D721Med (cell line): ENCODE measurements around the gene KRT24.

Experiments used
- DNase-seq: peaks from one replicate; pipeline ENCODE4 v3.0.0; 2011; ENCODE audit warnings: low spot score; ENCODE audit not compliant: insufficient read length
- FAIRE-seq: peaks from 2 replicates; lab custom pipeline; 2011; peaks lifted over from hg19 to GRCh38; lab: Jason Lieb, UNC
- TF ChIP-seq, protein P1 (sequence below): IDR thresholded peaks from 2 replicates; pipeline ENCODE4 v1.5.1; 2012; ENCODE audit warnings: mild to moderate bottlenecking, control low read depth; ENCODE audit not compliant: insufficient read depth; ENCODE audit errors: missing control alignments

KRT24 gene

DNA sequence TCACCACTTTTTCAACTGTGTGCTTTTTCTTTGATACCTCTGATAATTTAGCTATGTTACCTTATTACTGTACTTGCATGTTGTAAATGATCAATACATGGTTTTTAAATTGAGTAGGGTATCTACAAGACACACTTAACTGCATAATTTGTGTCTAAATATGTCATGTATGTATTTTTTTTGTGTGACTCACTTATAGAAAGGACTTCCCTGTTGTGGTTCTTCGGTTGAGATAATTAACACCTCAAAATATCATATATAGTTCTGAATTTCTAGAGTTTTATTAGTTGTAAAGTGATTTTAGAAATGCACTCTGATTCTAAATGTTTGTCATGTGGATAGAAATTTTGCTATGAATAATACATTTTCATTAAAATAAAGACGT, 24.0 kb downstream of the KRT24 start:
- FAIRE-seq (no peak), DNase-seq (no peak)
- TF ChIP-seq, protein P1, sequence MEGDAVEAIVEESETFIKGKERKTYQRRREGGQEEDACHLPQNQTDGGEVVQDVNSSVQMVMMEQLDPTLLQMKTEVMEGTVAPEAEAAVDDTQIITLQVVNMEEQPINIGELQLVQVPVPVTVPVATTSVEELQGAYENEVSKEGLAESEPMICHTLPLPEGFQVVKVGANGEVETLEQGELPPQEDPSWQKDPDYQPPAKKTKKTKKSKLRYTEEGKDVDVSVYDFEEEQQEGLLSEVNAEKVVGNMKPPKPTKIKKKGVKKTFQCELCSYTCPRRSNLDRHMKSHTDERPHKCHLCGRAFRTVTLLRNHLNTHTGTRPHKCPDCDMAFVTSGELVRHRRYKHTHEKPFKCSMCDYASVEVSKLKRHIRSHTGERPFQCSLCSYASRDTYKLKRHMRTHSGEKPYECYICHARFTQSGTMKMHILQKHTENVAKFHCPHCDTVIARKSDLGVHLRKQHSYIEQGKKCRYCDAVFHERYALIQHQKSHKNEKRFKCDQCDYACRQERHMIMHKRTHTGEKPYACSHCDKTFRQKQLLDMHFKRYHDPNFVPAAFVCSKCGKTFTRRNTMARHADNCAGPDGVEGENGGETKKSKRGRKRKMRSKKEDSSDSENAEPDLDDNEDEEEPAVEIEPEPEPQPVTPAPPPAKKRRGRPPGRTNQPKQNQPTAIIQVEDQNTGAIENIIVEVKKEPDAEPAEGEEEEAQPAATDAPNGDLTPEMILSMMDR: no peak

DNA sequence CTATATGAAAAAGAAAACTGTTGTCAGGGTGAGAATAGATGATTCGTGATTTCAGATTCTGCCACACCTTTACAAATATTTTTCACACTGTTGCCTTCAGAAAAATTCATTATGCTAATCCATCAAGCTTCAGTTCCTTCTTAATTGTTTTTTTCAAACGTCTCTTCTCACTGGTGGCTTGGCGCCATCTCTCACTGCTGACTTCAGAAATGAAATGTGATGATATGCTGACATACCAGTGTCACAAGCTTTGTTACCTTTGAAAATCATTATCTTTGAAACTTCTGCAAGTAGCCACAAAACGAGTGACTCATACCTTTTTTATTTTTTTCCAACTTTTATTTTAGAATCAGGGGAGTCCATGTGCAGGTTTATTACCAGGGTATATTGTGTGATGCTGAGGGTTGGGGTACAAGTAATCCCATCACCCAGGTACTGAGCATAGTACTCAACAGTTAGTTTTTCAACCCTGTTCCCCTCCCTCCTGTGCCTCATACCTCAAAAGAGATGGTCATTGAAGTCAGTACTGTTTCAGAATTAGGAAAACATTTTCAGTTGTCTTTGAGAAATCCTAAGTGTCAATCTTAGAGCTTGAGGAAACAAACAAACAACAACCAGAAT, 24.5 kb downstream of the KRT24 start:
- TF ChIP-seq, protein P1: no peak
- FAIRE-seq (no peak), DNase-seq (no peak)

DNA sequence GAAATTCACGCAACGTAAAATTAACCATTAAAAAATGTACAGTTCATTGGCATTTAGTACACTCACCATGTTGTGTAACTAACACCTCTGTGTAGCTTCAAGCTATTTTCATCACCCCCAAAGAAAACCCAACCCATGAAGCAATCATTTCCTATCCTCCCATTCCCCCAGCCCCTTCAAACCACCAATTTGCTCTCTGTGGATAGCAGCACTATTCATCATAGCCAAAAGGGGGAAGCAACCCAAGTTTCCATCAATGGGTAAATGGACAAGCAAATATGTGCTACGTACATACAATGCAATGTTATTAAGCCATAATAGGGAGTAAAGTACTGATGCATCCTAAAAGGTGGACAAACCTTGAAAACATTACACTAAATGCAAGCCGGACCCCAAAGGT, 27.6 kb downstream of the KRT24 start:
- TF ChIP-seq, protein P1: no peak
- FAIRE-seq: no peak
- no peak for DNase-seq

DNA sequence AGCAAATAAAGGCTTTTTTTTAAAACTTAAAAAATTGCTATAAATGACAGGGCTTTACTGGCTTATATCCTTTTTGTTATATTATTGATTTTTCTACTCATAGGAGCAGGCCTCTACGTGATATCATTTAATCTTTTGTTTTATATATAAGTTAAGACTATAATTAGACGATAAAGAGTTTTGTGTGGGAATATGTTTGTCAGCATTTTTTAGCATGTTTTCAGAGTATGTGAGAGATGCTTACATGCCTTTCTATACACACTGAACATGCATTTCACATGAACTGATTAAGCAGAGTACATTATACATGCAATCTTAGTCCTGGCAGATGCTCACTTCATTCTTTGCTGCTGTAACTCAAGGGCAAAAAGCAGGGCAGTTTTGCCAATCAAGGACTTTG, 30.9 kb downstream of the KRT24 start:
- DNase-seq: no peak
- FAIRE-seq: no peak
- TF ChIP-seq, protein P1: no peak

DNA sequence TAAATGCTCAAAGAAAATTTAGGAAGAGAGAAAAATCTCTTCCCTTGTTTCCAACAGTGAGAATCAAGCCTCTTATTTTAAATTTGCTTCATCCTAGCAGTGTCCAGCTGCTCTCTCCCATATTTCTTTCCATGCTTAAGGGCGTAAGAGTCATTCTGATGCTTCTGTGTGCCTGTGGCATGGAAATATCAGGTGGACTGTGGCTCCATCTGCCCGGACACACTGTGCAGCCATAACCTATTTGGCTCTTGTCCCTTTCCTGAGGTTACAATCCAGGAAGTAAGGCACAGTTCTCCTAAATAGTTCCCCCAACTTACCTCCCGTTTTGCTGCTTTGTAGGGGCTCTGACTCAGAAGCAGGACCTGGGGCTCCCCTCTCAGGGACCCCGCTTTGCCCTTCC, 32.3 kb downstream of the KRT24 start:
- FAIRE-seq (no peak), DNase-seq (no peak)
- TF ChIP-seq, protein P1: no peak

DNA sequence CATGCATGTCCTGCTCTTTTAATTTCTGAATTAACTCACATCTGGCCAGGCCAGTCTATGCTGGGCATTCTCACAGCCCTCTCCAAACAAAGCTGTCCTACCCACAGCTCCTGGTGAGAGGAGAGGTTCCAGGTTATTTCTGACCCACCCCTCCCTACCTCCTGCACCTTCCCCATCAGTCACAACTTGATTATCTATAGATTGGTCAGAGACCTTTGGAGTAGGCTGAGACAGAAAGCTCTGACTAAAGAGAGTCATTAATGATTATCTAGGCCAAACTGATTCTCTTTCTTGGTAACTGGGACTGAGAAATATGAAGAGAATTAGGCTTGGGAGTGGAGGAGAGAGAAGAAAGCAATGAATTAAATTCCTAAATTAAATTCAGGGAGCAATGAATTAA, 37.2 kb downstream of the KRT24 start:
- FAIRE-seq: no peak
- TF ChIP-seq, protein P1: no peak
- DNase-seq: no peak

DNA sequence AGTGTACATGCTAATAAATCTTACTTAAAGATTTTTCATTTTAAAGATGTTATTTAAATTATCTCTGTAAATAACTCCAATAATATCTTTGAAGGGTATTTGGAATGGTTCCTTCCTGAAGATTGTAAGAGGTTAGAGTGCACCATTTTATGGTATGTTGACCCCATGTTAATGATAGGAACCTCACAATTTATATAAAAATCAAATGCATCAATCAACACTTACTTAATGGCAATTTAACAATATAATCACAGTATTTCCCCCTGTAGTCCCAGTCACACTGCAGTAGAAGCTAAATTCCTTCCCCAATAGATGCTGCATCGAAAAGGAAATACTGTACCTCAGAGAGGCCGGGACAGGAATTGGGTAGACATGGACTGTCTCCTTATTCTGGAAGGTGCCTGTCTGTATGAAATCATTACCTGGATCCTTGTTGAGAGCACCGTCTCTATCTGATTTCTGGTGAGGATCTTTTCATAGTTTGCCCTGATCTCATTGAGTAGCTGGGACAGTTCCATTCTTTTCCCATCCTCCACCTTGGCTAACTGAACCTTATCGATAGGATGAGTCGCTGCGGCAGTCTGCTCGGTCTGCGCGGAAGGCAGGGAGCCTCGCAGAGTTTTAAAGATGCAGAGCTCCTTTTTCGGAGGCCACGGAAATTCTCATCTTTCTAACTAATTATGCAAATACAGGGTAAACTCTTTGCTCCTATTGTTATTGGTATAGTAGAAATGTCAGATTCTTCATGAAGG, 38.8 kb downstream of the KRT24 start, which contains the start of gene KRT222:
TSS of gene KRT222 (minus strand) at position 596 of the 752 bp plus-strand sequence. CDS start at position 518, 78 bp downstream.
- FAIRE-seq: no peak
- TF ChIP-seq, protein P1: no peak
- DNase-seq: no peak
